HEK293 (cell line): ENCODE measurements around the gene ADSL.
"Not testable (repeated sequence)": the region's sequence is repeated elsewhere in the genome, so short reads cannot be mapped to it uniquely, and the experiment has no call there.

ENCODE experiments used
- CTCF ChIA-PET: fragments of 350-600 bp; formaldehyde crosslinking; extraction: SDS; loops from one replicate; lab custom pipeline; 2021; ENCODE audit warnings: antibody characterized with exemption; lab: Yijun Ruan, JAX
- POLR2A ChIA-PET: fragments of 300-600 bp; formaldehyde crosslinking; extraction: SDS; loops from one replicate; lab custom pipeline; 2020; ENCODE audit warnings: antibody characterized with exemption, inconsistent platforms; lab: Yijun Ruan, JAX
- H3K27ac ChIP-seq: fragments of 200-500 bp; sonication (Bioruptor generic); 2 replicates; pipeline ENCODE4 v1.5.1; 2014; ENCODE audit warnings: low read depth, low read length, control low read depth, inconsistent platforms; ENCODE audit errors: extremely low read depth
- H3K36me3 ChIP-seq, 2 experiments: fragments of 200-500 bp in 1 of 2; sonication (Bioruptor generic) in 1 of 2; 1 replicate in 1 of 2; 2 replicates in 1 of 2; pipeline ENCODE4 v1.5.1; 2014 to 2017; ENCODE audit warnings: inconsistent platforms in 2 of 2, low read length in 2 of 2; ENCODE audit not compliant: control insufficient read depth in 2 of 2, insufficient read depth in 1 of 2
- H3K4me1 ChIP-seq: fragments of 200-500 bp; sonication (Bioruptor generic); 2 replicates; pipeline ENCODE4 v1.5.1; 2014; ENCODE audit warnings: mild to moderate bottlenecking, low read length, inconsistent platforms; ENCODE audit not compliant: control insufficient read depth, insufficient read depth
- H3K4me3 ChIP-seq: 2 replicates; pipeline ENCODE4 v1.5.1; 2011; ENCODE audit warnings: low read depth, mild to moderate bottlenecking, control low read depth, low read length, moderate library complexity
- H3K9me3 ChIP-seq: fragments of 200-500 bp; sonication (Bioruptor generic); 2 replicates; pipeline ENCODE4 v1.5.1; 2014; ENCODE audit warnings: low read depth, low read length, inconsistent platforms; ENCODE audit not compliant: control insufficient read depth, insufficient read depth
- BCL11B ChIP-seq: fragments of 450-650 bp; formaldehyde crosslinking; IDR thresholded peaks from 2 replicates; pipeline ENCODE4 v1.5.1; 2016; ENCODE audit warnings: low read depth, missing biosample characterization, missing genetic modification characterization
- KLF10 ChIP-seq: fragments of 450-650 bp; IDR thresholded peaks from 2 replicates; pipeline ENCODE4 v1.5.1; 2018; ENCODE audit warnings: missing biosample characterization, mild to moderate bottlenecking, missing genetic modification characterization
- KLF16 ChIP-seq: fragments of 450-650 bp; formaldehyde crosslinking; IDR thresholded peaks from 2 replicates; pipeline ENCODE4 v1.5.1; 2017; ENCODE audit warnings: missing biosample characterization, missing genetic modification characterization
- SP7 ChIP-seq: fragments of 450-650 bp; formaldehyde crosslinking; IDR thresholded peaks from 2 replicates; pipeline ENCODE4 v1.5.1; 2016; ENCODE audit warnings: missing biosample characterization, missing genetic modification characterization
- ZNF112 ChIP-seq: fragments of 450-650 bp; formaldehyde crosslinking; IDR thresholded peaks from 2 replicates; pipeline ENCODE4 v1.5.0; 2017; ENCODE audit warnings: missing biosample characterization, missing genetic modification characterization
- ZNF155 ChIP-seq: fragments of 450-650 bp; formaldehyde crosslinking; IDR thresholded peaks from 2 replicates; pipeline ENCODE4 v1.5.1; 2016; ENCODE audit warnings: missing biosample characterization, missing genetic modification characterization
- ZNF16 ChIP-seq: fragments of 450-650 bp; formaldehyde crosslinking; IDR thresholded peaks from 2 replicates; pipeline ENCODE4 v1.5.1; 2016; ENCODE audit warnings: low read depth, missing biosample characterization, missing genetic modification characterization
- ZNF19 ChIP-seq: fragments of 450-650 bp; formaldehyde crosslinking; IDR thresholded peaks from 2 replicates; pipeline ENCODE4; 2016; ENCODE audit warnings: missing biosample characterization, missing genetic modification characterization, low read depth
- ZNF2 ChIP-seq: fragments of 450-650 bp; formaldehyde crosslinking; IDR thresholded peaks from 2 replicates; pipeline ENCODE4 v1.5.1; 2016; ENCODE audit warnings: missing biosample characterization, missing genetic modification characterization
- ZNF274 ChIP-seq, 2 experiments: fragments of 200-500 bp in 1 of 2; fragments of 450-650 bp in 1 of 2; sonication (Bioruptor generic) in 1 of 2; formaldehyde crosslinking in 1 of 2; IDR thresholded peaks; 2 replicates each; pipeline versions ENCODE4 v1.5.1 to v1.6.1; 2014 to 2016; ENCODE audit warnings: borderline replicate concordance in 1 of 2, inconsistent platforms in 1 of 2, low read length in 1 of 2, missing biosample characterization in 1 of 2, missing genetic modification characterization in 1 of 2
- ZNF324 ChIP-seq: fragments of 450-650 bp; formaldehyde crosslinking; IDR thresholded peaks from 2 replicates; pipeline ENCODE4 v1.5.1; 2016; ENCODE audit warnings: missing biosample characterization, missing genetic modification characterization
- ZNF350 ChIP-seq: fragments of 450-650 bp; formaldehyde crosslinking; IDR thresholded peaks from 2 replicates; pipeline ENCODE4 v1.5.0; 2017; ENCODE audit warnings: missing biosample characterization, mild to moderate bottlenecking, missing genetic modification characterization
- ZNF391 ChIP-seq: fragments of 450-650 bp; formaldehyde crosslinking; IDR thresholded peaks from 2 replicates; pipeline ENCODE4 v1.5.1; 2016; ENCODE audit warnings: low read depth, missing biosample characterization, missing genetic modification characterization, borderline replicate concordance
- ZNF529 ChIP-seq: fragments of 450-650 bp; formaldehyde crosslinking; IDR thresholded peaks from 2 replicates; pipeline ENCODE4 v1.5.1; 2017; ENCODE audit warnings: missing genetic modification characterization, missing biosample characterization; ENCODE audit not compliant: insufficient replicate concordance
- ZNF555 ChIP-seq: fragments of 450-650 bp; formaldehyde crosslinking; conservative IDR thresholded peaks from 2 replicates; pipeline ENCODE4 v1.5.1; 2017; ENCODE audit warnings: missing biosample characterization, mild to moderate bottlenecking, missing genetic modification characterization, inconsistent platforms
- ZNF560 ChIP-seq: fragments of 450-650 bp; formaldehyde crosslinking; IDR thresholded peaks from 2 replicates; pipeline ENCODE4 v1.5.1; 2017; ENCODE audit warnings: missing biosample characterization, missing genetic modification characterization, borderline replicate concordance
- ZSCAN16 ChIP-seq: fragments of 450-650 bp; formaldehyde crosslinking; IDR thresholded peaks from 2 replicates; pipeline ENCODE4 v1.5.1; 2016; ENCODE audit warnings: missing biosample characterization, missing genetic modification characterization
- TF ChIP-seq, protein P1 (sequence below): fragments of 450-650 bp; formaldehyde crosslinking; IDR thresholded peaks from 2 replicates; pipeline ENCODE4 v1.5.1; 2017; ENCODE audit warnings: missing biosample characterization, missing genetic modification characterization
- TF ChIP-seq, protein P2 (sequence below): fragments of 450-650 bp; IDR thresholded peaks from 2 replicates; pipeline ENCODE4 v1.5.1; 2018; ENCODE audit warnings: missing biosample characterization, mild to moderate bottlenecking, missing genetic modification characterization
- TF ChIP-seq, protein P3 (sequence below): fragments of 450-650 bp; formaldehyde crosslinking; IDR thresholded peaks from 2 replicates; pipeline ENCODE4 v1.5.1; 2017; ENCODE audit warnings: missing biosample characterization, missing genetic modification characterization
- TF ChIP-seq, protein P4 (sequence below): fragments of 450-650 bp; formaldehyde crosslinking; IDR thresholded peaks from 2 replicates; pipeline ENCODE4 v1.5.1; 2016; ENCODE audit warnings: missing biosample characterization, missing genetic modification characterization
- TF ChIP-seq, protein P5 (sequence below): fragments of 450-650 bp; formaldehyde crosslinking; IDR thresholded peaks from 2 replicates; pipeline ENCODE4 v1.5.1; 2016; ENCODE audit warnings: missing biosample characterization, missing genetic modification characterization

ADSL gene

DNA sequence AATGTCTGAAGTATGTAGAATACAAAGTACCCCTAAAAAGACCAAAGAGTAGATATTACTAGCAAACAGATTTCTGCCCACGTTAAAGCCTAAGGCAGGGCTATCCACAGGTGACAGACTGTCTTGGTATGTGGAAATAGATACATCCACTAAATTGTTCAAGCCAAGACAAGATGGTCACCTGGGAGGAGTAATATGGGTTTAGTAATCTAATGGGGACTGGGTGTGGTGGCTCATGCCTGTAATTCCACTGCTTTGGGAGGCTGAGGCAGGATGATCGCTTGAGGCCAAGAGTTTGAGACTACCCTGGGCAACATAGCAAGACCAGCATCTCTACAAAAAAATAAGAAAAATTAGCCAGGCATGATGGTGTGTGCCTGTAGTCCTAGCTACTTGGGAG lies 31.6 kb downstream of the ADSL start:
- Histone ChIP-seq H3K9me3 (no peaks in the 10 kb centered on the region), H3K4me3 (no peak overlapping the region), H3K4me1 (peaks cover under 1% of the 10 kb centered on the region; the same call in 1 of the 2 replicates), H3K36me3 (peaks cover 14 to 16% of the 10 kb centered on the region in 2 experiments; a peak in 2 of 3 replicates), H3K27ac (no peak overlapping the region)
- CTCF ChIA-PET, result interaction anchor here (0.6 to 0.9 kb wide), 3 partner anchors 268 to 524 kb away, joined by 3 to 4 read pairs (median 3); no protein-coding TSS in a partner anchor
- POLR2A ChIA-PET, result interaction anchor here (0.6 to 1.0 kb wide), 2 partner anchors 21 to 32 kb away, joined by 3 to 5 read pairs; no protein-coding TSS in a partner anchor
- TF ChIP-seq, protein P1, sequence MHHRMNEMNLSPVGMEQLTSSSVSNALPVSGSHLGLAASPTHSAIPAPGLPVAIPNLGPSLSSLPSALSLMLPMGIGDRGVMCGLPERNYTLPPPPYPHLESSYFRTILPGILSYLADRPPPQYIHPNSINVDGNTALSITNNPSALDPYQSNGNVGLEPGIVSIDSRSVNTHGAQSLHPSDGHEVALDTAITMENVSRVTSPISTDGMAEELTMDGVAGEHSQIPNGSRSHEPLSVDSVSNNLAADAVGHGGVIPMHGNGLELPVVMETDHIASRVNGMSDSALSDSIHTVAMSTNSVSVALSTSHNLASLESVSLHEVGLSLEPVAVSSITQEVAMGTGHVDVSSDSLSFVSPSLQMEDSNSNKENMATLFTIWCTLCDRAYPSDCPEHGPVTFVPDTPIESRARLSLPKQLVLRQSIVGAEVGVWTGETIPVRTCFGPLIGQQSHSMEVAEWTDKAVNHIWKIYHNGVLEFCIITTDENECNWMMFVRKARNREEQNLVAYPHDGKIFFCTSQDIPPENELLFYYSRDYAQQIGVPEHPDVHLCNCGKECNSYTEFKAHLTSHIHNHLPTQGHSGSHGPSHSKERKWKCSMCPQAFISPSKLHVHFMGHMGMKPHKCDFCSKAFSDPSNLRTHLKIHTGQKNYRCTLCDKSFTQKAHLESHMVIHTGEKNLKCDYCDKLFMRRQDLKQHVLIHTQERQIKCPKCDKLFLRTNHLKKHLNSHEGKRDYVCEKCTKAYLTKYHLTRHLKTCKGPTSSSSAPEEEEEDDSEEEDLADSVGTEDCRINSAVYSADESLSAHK, result no peak
- no peak for TF ChIP-seq ZNF2 (tag by site-specific recombination)
- TF ChIP-seq ZNF324 (tag by site-specific recombination), result no peak
- no peak for TF ChIP-seq ZSCAN16 (tag by site-specific recombination)
- no peak for TF ChIP-seq ZNF560 (tag by site-specific recombination)
- TF ChIP-seq ZNF19 (tag by site-specific recombination), result no peak
- TF ChIP-seq, protein P2, sequence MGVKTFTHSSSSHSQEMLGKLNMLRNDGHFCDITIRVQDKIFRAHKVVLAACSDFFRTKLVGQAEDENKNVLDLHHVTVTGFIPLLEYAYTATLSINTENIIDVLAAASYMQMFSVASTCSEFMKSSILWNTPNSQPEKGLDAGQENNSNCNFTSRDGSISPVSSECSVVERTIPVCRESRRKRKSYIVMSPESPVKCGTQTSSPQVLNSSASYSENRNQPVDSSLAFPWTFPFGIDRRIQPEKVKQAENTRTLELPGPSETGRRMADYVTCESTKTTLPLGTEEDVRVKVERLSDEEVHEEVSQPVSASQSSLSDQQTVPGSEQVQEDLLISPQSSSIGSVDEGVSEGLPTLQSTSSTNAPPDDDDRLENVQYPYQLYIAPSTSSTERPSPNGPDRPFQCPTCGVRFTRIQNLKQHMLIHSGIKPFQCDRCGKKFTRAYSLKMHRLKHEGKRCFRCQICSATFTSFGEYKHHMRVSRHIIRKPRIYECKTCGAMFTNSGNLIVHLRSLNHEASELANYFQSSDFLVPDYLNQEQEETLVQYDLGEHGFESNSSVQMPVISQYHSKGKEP, result no peak
- no peak for TF ChIP-seq KLF16 (tag by site-specific recombination)
- TF ChIP-seq, protein P3, sequence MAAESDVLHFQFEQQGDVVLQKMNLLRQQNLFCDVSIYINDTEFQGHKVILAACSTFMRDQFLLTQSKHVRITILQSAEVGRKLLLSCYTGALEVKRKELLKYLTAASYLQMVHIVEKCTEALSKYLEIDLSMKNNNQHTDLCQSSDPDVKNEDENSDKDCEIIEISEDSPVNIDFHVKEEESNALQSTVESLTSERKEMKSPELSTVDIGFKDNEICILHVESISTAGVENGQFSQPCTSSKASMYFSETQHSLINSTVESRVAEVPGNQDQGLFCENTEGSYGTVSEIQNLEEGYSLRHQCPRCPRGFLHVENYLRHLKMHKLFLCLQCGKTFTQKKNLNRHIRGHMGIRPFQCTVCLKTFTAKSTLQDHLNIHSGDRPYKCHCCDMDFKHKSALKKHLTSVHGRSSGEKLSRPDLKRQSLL (tag by site-specific recombination), result no peak
- no peak for TF ChIP-seq ZNF391 (tag by site-specific recombination)
- TF ChIP-seq, protein P4, sequence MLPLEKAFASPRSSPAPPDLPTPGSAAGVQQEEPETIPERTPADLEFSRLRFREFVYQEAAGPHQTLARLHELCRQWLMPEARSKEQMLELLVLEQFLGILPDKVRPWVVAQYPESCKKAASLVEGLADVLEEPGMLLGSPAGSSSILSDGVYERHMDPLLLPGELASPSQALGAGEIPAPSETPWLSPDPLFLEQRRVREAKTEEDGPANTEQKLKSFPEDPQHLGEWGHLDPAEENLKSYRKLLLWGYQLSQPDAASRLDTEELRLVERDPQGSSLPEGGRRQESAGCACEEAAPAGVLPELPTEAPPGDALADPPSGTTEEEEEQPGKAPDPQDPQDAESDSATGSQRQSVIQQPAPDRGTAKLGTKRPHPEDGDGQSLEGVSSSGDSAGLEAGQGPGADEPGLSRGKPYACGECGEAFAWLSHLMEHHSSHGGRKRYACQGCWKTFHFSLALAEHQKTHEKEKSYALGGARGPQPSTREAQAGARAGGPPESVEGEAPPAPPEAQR (tag by site-specific recombination), result no peak
- TF ChIP-seq ZNF555 (tag by site-specific recombination), result no peak

DNA sequence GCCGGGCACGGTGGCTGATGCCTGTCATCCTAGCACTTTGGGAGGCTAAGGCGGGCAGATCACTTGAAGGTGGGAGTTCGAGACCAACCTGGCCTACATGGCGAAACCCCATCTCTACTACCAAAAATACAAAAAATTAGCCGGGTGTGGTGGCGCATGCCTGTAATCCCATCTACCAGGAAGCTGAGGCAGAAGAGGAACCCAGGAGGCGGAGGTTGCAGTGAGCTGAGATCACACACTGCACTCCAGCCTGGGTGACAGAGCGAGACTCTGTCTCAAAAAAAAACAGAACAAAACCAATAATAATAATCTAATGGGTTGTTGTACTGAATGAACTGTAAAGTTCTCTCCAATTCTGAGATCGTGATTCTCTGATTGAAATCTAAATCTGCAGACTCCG lies 32.1 kb downstream of the ADSL start:
- POLR2A ChIA-PET, result interaction anchor here (0.6 to 1.0 kb wide), 2 partner anchors 21 to 33 kb away, joined by 3 to 6 read pairs; no protein-coding TSS in a partner anchor
- H3K4me3 ChIP-seq, H3K4me1 ChIP-seq, CTCF ChIA-PET, H3K27ac ChIP-seq, H3K9me3 ChIP-seq: not testable (repeated sequence)
- peaks cover 12 to 14% of the 10 kb centered on the region in 2 experiments; a peak in 2 of 3 replicates for H3K36me3 ChIP-seq

DNA sequence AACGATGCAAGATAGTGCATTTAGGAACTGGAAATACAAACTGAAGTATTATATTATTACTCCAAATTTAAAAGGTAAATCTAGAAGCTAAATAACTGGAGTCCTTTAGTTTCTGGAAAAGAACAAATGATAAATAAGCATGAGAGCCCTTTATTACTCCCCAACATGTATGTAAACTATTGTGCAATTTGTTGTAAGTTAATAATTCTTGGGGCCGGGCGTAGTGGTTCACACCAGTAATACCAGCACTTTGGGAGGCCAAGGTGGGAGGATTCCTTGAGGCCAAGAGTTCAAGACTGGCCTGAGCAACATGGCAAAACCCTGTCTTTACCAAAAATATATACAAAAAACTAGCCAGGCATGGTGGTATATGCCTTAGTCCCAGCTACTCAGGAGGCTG lies 35.2 kb downstream of the ADSL start:
- Histone ChIP-seq H3K9me3 (no peaks in the 10 kb centered on the region), H3K27ac (no peak overlapping the region), H3K36me3 (peaks cover 2 to 7% of the 10 kb centered on the region in 2 experiments; a peak in 2 of 3 replicates), H3K4me3 (no peak overlapping the region), H3K4me1 (no peaks in the 10 kb centered on the region)
- CTCF ChIA-PET, result interaction anchor here (0.6 to 1.4 kb wide), 2 partner anchors 56 to 508 kb away, joined by 3 read pairs; no protein-coding TSS in a partner anchor
- POLR2A ChIA-PET, result no interaction called here
- no peak for TF ChIP-seq BCL11B
- no peak for TF ChIP-seq ZNF274 (IDR thresholded peaks at IDR 0.05; ENCODE audit: low read length)
- no peak for TF ChIP-seq ZNF274 (tag by site-specific recombination; IDR thresholded peaks at IDR 0.05; ENCODE audit: borderline replicate concordance)
- TF ChIP-seq ZNF16 (tag by site-specific recombination), result no peak
- TF ChIP-seq ZNF155 (tag by site-specific recombination), result no peak
- TF ChIP-seq ZNF560 (tag by site-specific recombination), result no peak
- TF ChIP-seq SP7 (tag by site-specific recombination), result no peak
- TF ChIP-seq KLF10 (tag by site-specific recombination), result no peak
- TF ChIP-seq ZNF529 (tag by site-specific recombination), result no peak
- no peak for TF ChIP-seq ZNF112 (tag by site-specific recombination)
- TF ChIP-seq, protein P5, sequence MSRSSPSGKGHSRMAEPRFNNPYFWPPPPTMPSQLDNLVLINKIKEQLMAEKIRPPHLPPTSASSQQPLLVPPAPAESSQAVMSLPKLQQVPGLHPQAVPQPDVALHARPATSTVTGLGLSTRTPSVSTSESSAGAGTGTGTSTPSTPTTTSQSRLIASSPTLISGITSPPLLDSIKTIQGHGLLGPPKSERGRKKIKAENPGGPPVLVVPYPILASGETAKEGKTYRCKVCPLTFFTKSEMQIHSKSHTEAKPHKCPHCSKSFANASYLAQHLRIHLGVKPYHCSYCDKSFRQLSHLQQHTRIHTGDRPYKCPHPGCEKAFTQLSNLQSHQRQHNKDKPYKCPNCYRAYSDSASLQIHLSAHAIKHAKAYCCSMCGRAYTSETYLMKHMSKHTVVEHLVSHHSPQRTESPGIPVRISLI (tag by site-specific recombination), result no peak
- TF ChIP-seq ZNF350 (tag by site-specific recombination), result no peak
- TF ChIP-seq ZNF324 (tag by site-specific recombination), result no peak
